Erythroblast (primary cell): ENCODE measurements around the gene CCDC174.

Experiments used
- GATA1 ChIP-seq: IDR thresholded peaks from 2 replicates; pipeline ENCODE4 v1.6.1; 2011; ENCODE audit warnings: low read depth, mild to moderate bottlenecking, control low read depth, low read length, moderate library complexity
- POLR2A ChIP-seq: IDR thresholded peaks from 2 replicates; pipeline ENCODE4 v1.6.1; 2011; ENCODE audit warnings: mild to moderate bottlenecking, low read length

DNA sequence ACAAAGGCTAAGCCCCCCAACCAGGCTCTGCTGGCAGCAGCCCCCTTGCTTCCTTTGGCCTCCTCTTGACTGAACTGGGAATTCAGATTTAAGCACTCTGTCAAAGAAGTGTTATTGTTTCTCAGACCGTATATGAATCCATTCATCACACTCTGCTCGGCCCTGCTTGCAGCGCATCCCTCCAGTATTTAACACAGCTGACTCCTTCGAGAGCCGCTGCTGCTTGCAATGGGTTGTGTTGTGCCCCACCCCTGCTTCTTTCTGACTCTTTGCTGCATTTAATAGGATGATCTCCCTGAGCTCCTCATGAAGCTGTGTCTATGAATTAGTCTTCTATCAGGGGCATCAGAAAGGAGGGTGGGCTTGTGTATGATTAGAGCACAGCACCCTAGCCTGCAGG is 54.5 kb downstream of the CCDC174 start:
- TF ChIP-seq POLR2A = no peak
- no peak for TF ChIP-seq GATA1
